GM12801 (cell line): ENCODE measurements around the gene CLDND2.

Experiments used
- CTCF ChIP-seq: IDR thresholded peaks from one replicate; pipeline ENCODE4 v1.5.1; 2011; ENCODE audit warnings: control low read depth; ENCODE audit not compliant: insufficient read length; ENCODE audit errors: extremely low read depth

CLDND2 gene

GRCh38 chr19:51366389-51367254 is 2.2 kb downstream of the CLDND2 start:
- no peak for TF ChIP-seq CTCF

- TF ChIP-seq CTCF, result no peak
These were observed 2.8 kb downstream of the CLDND2 start, which contains the start of gene ETFB for GRCh38 chr19:51365965-51366388. ETFB (minus strand) TSS chr19:51366388; CDS start chr19:51366326, 62 bp downstream.

GRCh38 chr19:51365211-51365964 is 3.4 kb downstream of the CLDND2 start:
- no peak for TF ChIP-seq CTCF

GRCh38 chr19:51364200-51365106 is 4.3 kb downstream of the CLDND2 start:
- no peak for TF ChIP-seq CTCF

- no peak for TF ChIP-seq CTCF
These were observed 7.6 kb downstream of the CLDND2 start for GRCh38 chr19:51361239-51361638.

- no peak for TF ChIP-seq CTCF
These were observed 9.5 kb downstream of the CLDND2 start for GRCh38 chr19:51359294-51359693.
